SK-N-SH (cell line): ENCODE results near the gene ZNF385A. TPM values are rescaled to one million over a fixed set of nuclear protein-coding genes. Genes with fewer than 3 reads are reported as not detected.

ENCODE experiments used
- CTCF ChIA-PET: fragments of 300-600, 350-600 bp; formaldehyde crosslinking; extraction: SDS; loops from one replicate; lab custom pipeline; 2021; lab: Yijun Ruan, JAX
- POLR2A ChIA-PET: fragments of 350-600 bp; sonication (Branson Sonifier 250); formaldehyde crosslinking; extraction: SDS; loops from one replicate; lab custom pipeline; 2020; ENCODE audit warnings: antibody characterized with exemption, inconsistent platforms; lab: Yijun Ruan, JAX
- DNase-seq: peaks from one replicate; pipeline ENCODE4 v3.0.0; 2012
- H2AFZ ChIP-seq: fragments of 200-600 bp; sonication (generic); 2 replicates; pipeline ENCODE4 v1.8.1; 2016; ENCODE audit warnings: antibody characterized with exemption, mild to moderate bottlenecking, low read depth
- H3F3A ChIP-seq: fragments of 200-600 bp; sonication (generic); replicated peaks from 2 replicates; pipeline ENCODE3; 2016; ENCODE audit warnings: antibody characterized with exemption, mild to moderate bottlenecking; ENCODE audit not compliant: insufficient read depth
- H3K27ac ChIP-seq, 2 experiments: fragments of 200-500 bp in 1 of 2; fragments of 200-600 bp in 1 of 2; sonication (Bioruptor generic) in 1 of 2; sonication (generic), shearing (Covaris generic) in 1 of 2; 2 replicates each; pipeline versions ENCODE4 v1.5.1 to v1.6.1; 2014 to 2016; ENCODE audit warnings: low read depth in 2 of 2, inconsistent platforms in 1 of 2, low read length in 1 of 2, mild to moderate bottlenecking in 1 of 2, mixed read lengths in 1 of 2
- H3K27me3 ChIP-seq: fragments of 200-600 bp; sonication (generic), shearing (Covaris generic); 2 replicates; pipeline ENCODE4 v1.6.1; 2016; ENCODE audit warnings: mixed run types; ENCODE audit not compliant: insufficient read depth
- H3K36me3 ChIP-seq, 2 experiments: fragments of 200-500 bp in 1 of 2; fragments of 200-600 bp in 1 of 2; sonication (Bioruptor generic) in 1 of 2; sonication (generic) in 1 of 2; replicated peaks in 1 of 2; 2 replicates each; pipeline versions ENCODE3 to v1.5.1; 2014 to 2016; ENCODE audit warnings: low read length in 1 of 2, mild to moderate bottlenecking in 1 of 2; ENCODE audit not compliant: insufficient read depth in 2 of 2, control insufficient read depth in 1 of 2
- H3K4me1 ChIP-seq, 2 experiments: fragments of 200-500 bp in 1 of 2; fragments of 200-600 bp in 1 of 2; sonication (Bioruptor generic) in 1 of 2; sonication (generic), shearing (Covaris generic) in 1 of 2; 2 replicates each; pipeline versions ENCODE4 v1.5.1 to v1.6.1; 2014 to 2016; ENCODE audit warnings: low read depth in 1 of 2, low read length in 1 of 2, mixed run types in 1 of 2; ENCODE audit not compliant: insufficient read depth in 2 of 2, control insufficient read depth in 1 of 2
- H3K4me2 ChIP-seq: fragments of 200-600 bp; sonication (generic), shearing (Covaris generic); 2 replicates; pipeline ENCODE4 v1.6.1; 2017; ENCODE audit warnings: mixed run types
- H3K4me3 ChIP-seq, 2 experiments: fragments of 200-500 bp in 1 of 2; fragments of 200-600 bp in 1 of 2; sonication (Bioruptor generic) in 1 of 2; sonication (generic), shearing (Covaris generic) in 1 of 2; 2 replicates each; pipeline versions ENCODE4 v1.5.1 to v1.8.1; 2014 to 2016; ENCODE audit warnings: low read depth in 2 of 2, inconsistent platforms in 1 of 2, low read length in 1 of 2, mild to moderate bottlenecking in 1 of 2, mixed read lengths in 1 of 2, moderate library complexity in 1 of 2
- H3K79me2 ChIP-seq: fragments of 200-600 bp; sonication (generic); 2 replicates; pipeline ENCODE4 v1.8.1; 2017; ENCODE audit warnings: mild to moderate bottlenecking; ENCODE audit not compliant: insufficient read depth
- H3K9ac ChIP-seq: fragments of 200-600 bp; sonication (generic); 2 replicates; pipeline ENCODE4 v1.6.1; 2017; ENCODE audit warnings: mixed run types
- H3K9me2 ChIP-seq: fragments of 200-600 bp; sonication (generic); 2 replicates; pipeline ENCODE4 v1.6.1; 2017; ENCODE audit warnings: mixed run types
- H3K9me3 ChIP-seq: fragments of 200-600 bp; sonication (generic); 2 replicates; pipeline ENCODE4 v1.6.1; 2017; ENCODE audit warnings: mixed run types, mild to moderate bottlenecking, moderate library complexity
- H4K20me1 ChIP-seq: fragments of 200-600 bp; sonication (generic); 2 replicates; pipeline ENCODE4 v1.6.1; 2017; ENCODE audit warnings: mild to moderate bottlenecking, mixed run types; ENCODE audit not compliant: insufficient read depth
- CHD2 ChIP-seq: fragments of 150-350 bp; IDR thresholded peaks from 2 replicates; pipeline ENCODE4 v1.6.1; 2018; ENCODE audit warnings: low read length; ENCODE audit not compliant: partially characterized antibody
- ELF1 ChIP-seq: IDR thresholded peaks from 2 replicates; pipeline ENCODE4 v1.4.0; 2012
- GABPA ChIP-seq: IDR thresholded peaks from 2 replicates; pipeline ENCODE4 v1.4.0; 2012; ENCODE audit warnings: low read depth, mild to moderate bottlenecking
- JUND ChIP-seq: IDR thresholded peaks from 2 replicates; pipeline ENCODE4 v1.4.0; 2012
- MEF2A ChIP-seq: IDR thresholded peaks from 2 replicates; pipeline ENCODE4 v1.4.0; 2012; ENCODE audit warnings: low read depth, borderline replicate concordance
- MXI1 ChIP-seq: IDR thresholded peaks from 2 replicates; pipeline ENCODE4 v1.6.1; 2012; ENCODE audit warnings: mild to moderate bottlenecking, low read depth, low read length, improper control_type of control experiment
- NFIC ChIP-seq: IDR thresholded peaks from 2 replicates; pipeline ENCODE4 v1.4.0; 2012; ENCODE audit warnings: borderline replicate concordance
- POLR2AphosphoS5 ChIP-seq: IDR thresholded peaks from 2 replicates; pipeline ENCODE4 v1.6.1; 2012; ENCODE audit warnings: low read depth, low read length
- RAD21 ChIP-seq: IDR thresholded peaks from 2 replicates; pipeline ENCODE4 v1.6.1; 2012; ENCODE audit warnings: mild to moderate bottlenecking, low read length
- RFX5 ChIP-seq: IDR thresholded peaks from 2 replicates; pipeline ENCODE4 v1.6.1; 2012; ENCODE audit warnings: mild to moderate bottlenecking, improper control_type of control experiment, low read length
- RXRA ChIP-seq: IDR thresholded peaks from 2 replicates; pipeline ENCODE4 v1.4.0; 2012; ENCODE audit warnings: low read depth, mild to moderate bottlenecking, borderline replicate concordance
- SIN3A ChIP-seq: IDR thresholded peaks from 2 replicates; pipeline ENCODE4 v1.6.1; 2012; ENCODE audit warnings: low read depth, mild to moderate bottlenecking, low read length, moderate library complexity, borderline replicate concordance
- SMC3 ChIP-seq: IDR thresholded peaks from 2 replicates; pipeline ENCODE4 v1.6.1; 2012; ENCODE audit warnings: low read depth, low read length, improper control_type of control experiment
- WGBS: methylation state at CpG from one replicate; pipeline ENCODE4 v1.1.6; 2017; ENCODE audit warnings: low lambda C conversion rate; 5-methylcytosine and 5-hydroxymethylcytosine counted together
- polyA plus RNA-seq, 3 experiments: library from polyadenylated mRNA; depleted of rRNA; stranded (reverse); fragments of >200 nt; gene quantifications; 2 replicates each; pipeline ENCODE4 v1.2.3, GENCODE V29; 2012
- TF ChIP-seq, protein P1 (sequence below): fragments of 150-350 bp; IDR thresholded peaks from 2 replicates; pipeline ENCODE4 v1.6.1; 2016; ENCODE audit warnings: mild to moderate bottlenecking, low read depth, low read length
- TF ChIP-seq, protein P2 (sequence below): IDR thresholded peaks from 2 replicates; pipeline ENCODE4 v1.4.0; 2012; ENCODE audit warnings: low read depth
- TF ChIP-seq, protein P3 (sequence below): IDR thresholded peaks from 2 replicates; pipeline ENCODE4 v1.4.0; 2012; ENCODE audit warnings: low read depth, borderline replicate concordance
- TF ChIP-seq, protein P4 (sequence below): IDR thresholded peaks from 2 replicates; pipeline ENCODE4 v1.6.1; 2012; ENCODE audit warnings: mild to moderate bottlenecking, low read depth, low read length, moderate library complexity

The ZNF385A gene
- polyA plus RNA-seq, 1 of the 3 experiments (the other 2 are of a cell fraction): 2.6 TPM

DNA sequence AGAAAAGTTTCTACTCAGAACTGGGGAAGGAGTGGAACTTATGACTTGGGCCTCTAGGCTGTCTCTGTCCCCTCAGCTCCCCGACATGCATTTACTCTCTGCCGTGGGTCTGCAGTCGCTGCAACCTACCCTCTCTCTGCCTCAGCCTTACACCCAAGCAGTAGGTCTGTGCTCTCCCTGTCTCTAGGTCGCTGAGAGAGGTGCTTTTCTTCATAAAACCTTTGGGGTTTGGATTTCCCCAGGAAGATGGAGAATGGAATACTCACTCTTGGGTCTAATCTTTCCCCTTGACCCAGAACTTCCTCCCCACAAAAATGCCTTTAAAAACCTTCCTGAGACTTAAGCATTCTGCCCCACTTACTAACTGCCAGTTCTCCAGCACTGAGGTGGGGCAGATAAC is 33.2 kb downstream of the ZNF385A start:
- Histone ChIP-seq H2AFZ (no peak overlapping the region), H3K79me2 (no peaks in the 10 kb centered on the region), H3K4me1 (peaks cover 25 to 35% of the 10 kb centered on the region in 2 experiments), H3K36me3 (peaks cover 15 to 45% of the 10 kb centered on the region in 2 experiments), H3K9ac (no peak overlapping the region), H3K9me3 (no peaks in the 10 kb centered on the region), H3K27ac (peak overlapping the region; percentile 63 to 99; a peak in 3 of 4 replicates), H3K9me2 (no peaks in the 10 kb centered on the region), H3K27me3 (no peaks in the 10 kb centered on the region), H4K20me1 (no peaks in the 10 kb centered on the region), H3K4me3 (no peak overlapping the region), H3K4me2 (peak overlapping the region; percentile 21; the same call in 1 of the 2 replicates), H3F3A (no peaks in the 10 kb centered on the region)
- TF ChIP-seq RAD21: no peak
- no peak for TF ChIP-seq NFIC
- TF ChIP-seq, protein P1, sequence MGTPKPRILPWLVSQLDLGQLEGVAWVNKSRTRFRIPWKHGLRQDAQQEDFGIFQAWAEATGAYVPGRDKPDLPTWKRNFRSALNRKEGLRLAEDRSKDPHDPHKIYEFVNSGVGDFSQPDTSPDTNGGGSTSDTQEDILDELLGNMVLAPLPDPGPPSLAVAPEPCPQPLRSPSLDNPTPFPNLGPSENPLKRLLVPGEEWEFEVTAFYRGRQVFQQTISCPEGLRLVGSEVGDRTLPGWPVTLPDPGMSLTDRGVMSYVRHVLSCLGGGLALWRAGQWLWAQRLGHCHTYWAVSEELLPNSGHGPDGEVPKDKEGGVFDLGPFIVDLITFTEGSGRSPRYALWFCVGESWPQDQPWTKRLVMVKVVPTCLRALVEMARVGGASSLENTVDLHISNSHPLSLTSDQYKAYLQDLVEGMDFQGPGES: no peak
- TF ChIP-seq, protein P2, sequence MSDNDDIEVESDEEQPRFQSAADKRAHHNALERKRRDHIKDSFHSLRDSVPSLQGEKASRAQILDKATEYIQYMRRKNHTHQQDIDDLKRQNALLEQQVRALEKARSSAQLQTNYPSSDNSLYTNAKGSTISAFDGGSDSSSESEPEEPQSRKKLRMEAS: no peak
- TF ChIP-seq POLR2AphosphoS5: no peak
- TF ChIP-seq CHD2: no peak
- TF ChIP-seq RFX5: no peak
- TF ChIP-seq, protein P3, sequence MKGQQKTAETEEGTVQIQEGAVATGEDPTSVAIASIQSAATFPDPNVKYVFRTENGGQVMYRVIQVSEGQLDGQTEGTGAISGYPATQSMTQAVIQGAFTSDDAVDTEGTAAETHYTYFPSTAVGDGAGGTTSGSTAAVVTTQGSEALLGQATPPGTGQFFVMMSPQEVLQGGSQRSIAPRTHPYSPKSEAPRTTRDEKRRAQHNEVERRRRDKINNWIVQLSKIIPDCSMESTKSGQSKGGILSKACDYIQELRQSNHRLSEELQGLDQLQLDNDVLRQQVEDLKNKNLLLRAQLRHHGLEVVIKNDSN: no peak
- TF ChIP-seq MEF2A: no peak
- TF ChIP-seq MXI1: no peak
- TF ChIP-seq RXRA: no peak
- no peak for TF ChIP-seq JUND
- TF ChIP-seq ELF1: no peak
- no peak for TF ChIP-seq GABPA
- TF ChIP-seq SIN3A: no peak
- TF ChIP-seq, protein P4, sequence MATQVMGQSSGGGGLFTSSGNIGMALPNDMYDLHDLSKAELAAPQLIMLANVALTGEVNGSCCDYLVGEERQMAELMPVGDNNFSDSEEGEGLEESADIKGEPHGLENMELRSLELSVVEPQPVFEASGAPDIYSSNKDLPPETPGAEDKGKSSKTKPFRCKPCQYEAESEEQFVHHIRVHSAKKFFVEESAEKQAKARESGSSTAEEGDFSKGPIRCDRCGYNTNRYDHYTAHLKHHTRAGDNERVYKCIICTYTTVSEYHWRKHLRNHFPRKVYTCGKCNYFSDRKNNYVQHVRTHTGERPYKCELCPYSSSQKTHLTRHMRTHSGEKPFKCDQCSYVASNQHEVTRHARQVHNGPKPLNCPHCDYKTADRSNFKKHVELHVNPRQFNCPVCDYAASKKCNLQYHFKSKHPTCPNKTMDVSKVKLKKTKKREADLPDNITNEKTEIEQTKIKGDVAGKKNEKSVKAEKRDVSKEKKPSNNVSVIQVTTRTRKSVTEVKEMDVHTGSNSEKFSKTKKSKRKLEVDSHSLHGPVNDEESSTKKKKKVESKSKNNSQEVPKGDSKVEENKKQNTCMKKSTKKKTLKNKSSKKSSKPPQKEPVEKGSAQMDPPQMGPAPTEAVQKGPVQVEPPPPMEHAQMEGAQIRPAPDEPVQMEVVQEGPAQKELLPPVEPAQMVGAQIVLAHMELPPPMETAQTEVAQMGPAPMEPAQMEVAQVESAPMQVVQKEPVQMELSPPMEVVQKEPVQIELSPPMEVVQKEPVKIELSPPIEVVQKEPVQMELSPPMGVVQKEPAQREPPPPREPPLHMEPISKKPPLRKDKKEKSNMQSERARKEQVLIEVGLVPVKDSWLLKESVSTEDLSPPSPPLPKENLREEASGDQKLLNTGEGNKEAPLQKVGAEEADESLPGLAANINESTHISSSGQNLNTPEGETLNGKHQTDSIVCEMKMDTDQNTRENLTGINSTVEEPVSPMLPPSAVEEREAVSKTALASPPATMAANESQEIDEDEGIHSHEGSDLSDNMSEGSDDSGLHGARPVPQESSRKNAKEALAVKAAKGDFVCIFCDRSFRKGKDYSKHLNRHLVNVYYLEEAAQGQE: no peak
- TF ChIP-seq SMC3: no peak
- DNase-seq: no peak
- 83% methylated on average over 4 of the region's 4 CpGs for WGBS
- POLR2A ChIA-PET: interaction anchor here (0.8 to 3.1 kb wide), 3 partner anchors 26 to 71 kb away, joined by 3 to 18 read pairs (median 5); partner anchors contain the start of genes CBX5, COPZ1 and HNRNPA1
- CTCF ChIA-PET: interaction anchor here (0.8 to 5.3 kb wide), 11 partner anchors 8 to 137 kb away, joined by 3 to 63 read pairs (median 4); partner anchors contain the start of gene COPZ1
